CD4-positive, alpha-beta T cell (primary cell): ENCODE data around the gene FRYL. TPM values are rescaled to one million over a fixed set of nuclear protein-coding genes. Genes with fewer than 3 reads are reported as not detected.

Experiments
- ATAC-seq: fragments of 200-7000 bp; cut with Tn5 transposase; one replicate; pipeline ENCODE4 v1.10.0; 2022; ENCODE audit warnings: mild to moderate bottlenecking; ENCODE audit not compliant: poor library complexity
- CTCF ChIA-PET: fragments of 350-600 bp; sonication (Branson Sonifier 250); formaldehyde crosslinking; loops from one replicate; lab custom pipeline; 2021; ENCODE audit warnings: antibody characterized with exemption, inconsistent platforms; lab: Charles Lee
- POLR2A ChIA-PET: fragments of 350-600 bp; sonication (Branson Sonifier 250); formaldehyde crosslinking; loops from one replicate; lab custom pipeline; 2021; ENCODE audit warnings: antibody characterized with exemption, inconsistent platforms; lab: Charles Lee
- DNase-seq, 14 experiments: peaks; one replicate each; pipeline ENCODE4 v3.0.0-alpha.2; 2013 to 2020; ENCODE audit warnings: mixed read lengths in 2 of 14
- H3K27ac ChIP-seq, 2 donors: one replicate each; pipeline versions ENCODE4 v1.5.1 to v1.7.0; 2013; ENCODE audit warnings: low read length in 2 of 2, low read depth in 1 of 2, mild to moderate bottlenecking in 1 of 2
- H3K27me3 ChIP-seq, 2 experiments: 1 replicate in 1 of 2; 2 replicates in 1 of 2; pipeline versions ENCODE4 v1.6.1 to v1.7.0; 2013; ENCODE audit warnings: low read length in 2 of 2, control low read depth in 1 of 2, mild to moderate bottlenecking in 1 of 2, moderate library complexity in 1 of 2; ENCODE audit not compliant: insufficient read depth in 2 of 2, control insufficient read depth in 1 of 2
- H3K36me3 ChIP-seq: one replicate; pipeline ENCODE4 v1.6.1; 2013; ENCODE audit warnings: low read length, control low read depth; ENCODE audit not compliant: insufficient read depth
- H3K4me1 ChIP-seq: one replicate; pipeline ENCODE4 v1.6.1; 2013; ENCODE audit warnings: low read length, control low read depth; ENCODE audit not compliant: insufficient read depth
- H3K4me3 ChIP-seq: one replicate; pipeline ENCODE4 v1.5.1; 2013; ENCODE audit warnings: mild to moderate bottlenecking, low read length, moderate library complexity
- H3K9me3 ChIP-seq, 2 experiments: 1 replicate in 1 of 2; 2 replicates in 1 of 2; pipeline versions ENCODE4 v1.6.1 to v1.7.0; 2013; ENCODE audit warnings: low read length in 2 of 2, mild to moderate bottlenecking in 2 of 2, control low read depth in 1 of 2, moderate library complexity in 1 of 2; ENCODE audit not compliant: control insufficient read depth in 1 of 2, insufficient read depth in 1 of 2
- H3K27ac Mint-ChIP-seq: one replicate; pipeline ENCODE4 v1.8.0; 2020; ENCODE audit warnings: mixed read lengths
- H3K27me3 Mint-ChIP-seq: one replicate; pipeline ENCODE4 v1.8.0; 2021; ENCODE audit warnings: mixed read lengths
- H3K36me3 Mint-ChIP-seq: one replicate; pipeline ENCODE4 v1.8.0; 2021; ENCODE audit warnings: low read depth, mixed read lengths
- H3K4me1 Mint-ChIP-seq: one replicate; pipeline ENCODE4 v1.8.0; 2021; ENCODE audit warnings: low read depth, mixed read lengths
- H3K4me3 Mint-ChIP-seq: one replicate; pipeline ENCODE4 v1.8.0; 2020; ENCODE audit warnings: mild to moderate bottlenecking, mixed read lengths
- H3K9me3 Mint-ChIP-seq: one replicate; pipeline ENCODE4 v1.8.0; 2020; ENCODE audit warnings: mixed read lengths
- CTCF ChIP-seq: fragments of 200-600 bp; IDR thresholded peaks from one replicate; pipeline ENCODE4 v1.8.0; 2022; ENCODE audit warnings: antibody characterized with exemption, mild to moderate bottlenecking
- intact Hi-C, 2 experiments: fragments of 100-400 bp; cut with DNase I in 1 of 2; cut with micrococcal nuclease in 1 of 2; formaldehyde crosslinking; loops; one replicate each; pipeline versions ENCODE4 v1.15.1 to v1.9.0; 2023 to 2025; cut with DNase I, micrococcal nuclease
- total RNA-seq, 174 experiments: library from RNA in 2 of 174; stranded (reverse) in 2 of 174; gene quantifications; one replicate each; pipeline ENCODE4 v1.2.3 and lab custom pipeline; 2021 to 2026

FRYL gene
- total RNA-seq, 2 experiments from 2014 or later, result 86.1 to 87.7 TPM

- no peak overlapping the region for H3K4me3 ChIP-seq
- ChIA-PET POLR2A (no interaction called here), CTCF (interaction anchor here (0.7 kb wide), 1 partner anchor 533 kb away, joined by 4 read pairs; no protein-coding TSS in a partner anchor)
- TF ChIP-seq CTCF, result no peak
- no peaks in the 10 kb centered on the region for H3K36me3 ChIP-seq
- intact Hi-C loops, result loop anchor here in 1 of 2 experiments (5.0 kb wide), 1 partner anchor 1140 kb away; no protein-coding TSS in a partner anchor
- no peak for ATAC-seq
- no peaks in the 10 kb centered on the region for H3K4me1 Mint-ChIP-seq
- DNase-seq, result no peak
- H3K27ac ChIP-seq, result no peak overlapping the region
- H3K36me3 Mint-ChIP-seq, result no peaks in the 10 kb centered on the region
- no peak overlapping the region for H3K27ac Mint-ChIP-seq
- H3K4me1 ChIP-seq, result no peaks in the 10 kb centered on the region
- no peak overlapping the region for H3K4me3 Mint-ChIP-seq
- H3K27me3 Mint-ChIP-seq, result peaks cover 15% of the 10 kb centered on the region
- H3K9me3 Mint-ChIP-seq, result no peaks in the 10 kb centered on the region
- H3K9me3 ChIP-seq, result no peaks in the 10 kb centered on the region
- no peaks in the 10 kb centered on the region for H3K27me3 ChIP-seq
These were observed 307.3 kb downstream of the FRYL start for GRCh38 chr4:48472794-48473193.

- H3K4me1 ChIP-seq, result no peaks in the 10 kb centered on the region
- CTCF ChIA-PET, result no interaction called here
- no peak for ATAC-seq
These were observed 309.5 kb downstream of the FRYL start for GRCh38 chr4:48470570-48470969.

DNA sequence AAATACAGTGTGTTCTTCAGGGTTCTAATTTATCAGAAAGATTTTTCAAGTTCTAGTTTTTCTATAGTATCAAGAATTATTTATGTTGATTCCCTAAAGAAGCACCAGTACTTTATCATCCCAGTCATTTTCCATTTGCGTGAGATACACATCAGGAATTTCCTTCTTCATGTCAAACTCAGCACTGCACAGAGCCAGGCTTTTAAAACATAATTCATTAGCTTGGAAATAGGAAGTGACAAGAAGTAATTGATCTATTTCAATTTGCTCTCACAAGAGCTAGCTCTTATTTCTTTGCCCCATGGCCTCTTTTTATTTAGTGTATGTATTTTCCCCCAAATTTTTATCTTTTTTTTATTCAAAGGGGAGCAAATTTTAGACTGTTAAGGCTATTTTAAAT lies 309.9 kb downstream of the FRYL start:
- no peak for DNase-seq
- H3K4me1 Mint-ChIP-seq, result no peaks in the 10 kb centered on the region
- ChIA-PET CTCF (no interaction called here), POLR2A (no interaction called here)
- no peak for ATAC-seq
- H3K27me3 ChIP-seq, result no peaks in the 10 kb centered on the region
- H3K4me3 Mint-ChIP-seq, result no peak overlapping the region
- no peaks in the 10 kb centered on the region for H3K4me1 ChIP-seq
- H3K9me3 Mint-ChIP-seq, result no peaks in the 10 kb centered on the region
- H3K9me3 ChIP-seq, result no peaks in the 10 kb centered on the region
- no peak overlapping the region for H3K27ac ChIP-seq
- intact Hi-C loops, result loop anchor here in 1 of 2 experiments (5.0 kb wide), 1 partner anchor 1138 kb away; no protein-coding TSS in a partner anchor
- H3K4me3 ChIP-seq, result no peak overlapping the region
- no peaks in the 10 kb centered on the region for H3K36me3 Mint-ChIP-seq
- TF ChIP-seq CTCF, result no peak
- peaks cover 4% of the 10 kb centered on the region for H3K27me3 Mint-ChIP-seq
- H3K36me3 ChIP-seq, result no peaks in the 10 kb centered on the region
- H3K27ac Mint-ChIP-seq, result no peak overlapping the region

More at GRCh38 chr4:48470570-48470969, 309.5 kb downstream of the FRYL start:
- Mint-ChIP-seq H3K4me3 (no peak overlapping the region), H3K27ac (no peak overlapping the region), H3K4me1 (no peaks in the 10 kb centered on the region), H3K36me3 (no peaks in the 10 kb centered on the region), H3K9me3 (no peaks in the 10 kb centered on the region), H3K27me3 (peaks cover 7% of the 10 kb centered on the region)
- intact Hi-C loops, result loop anchor here in 1 of 2 experiments (5.0 kb wide), 1 partner anchor 1138 kb away; no protein-coding TSS in a partner anchor
- no peaks in the 10 kb centered on the region for H3K9me3 ChIP-seq
- no peak for DNase-seq
- H3K27me3 ChIP-seq, result no peaks in the 10 kb centered on the region
- no peak overlapping the region for H3K4me3 ChIP-seq
- no peaks in the 10 kb centered on the region for H3K36me3 ChIP-seq
- POLR2A ChIA-PET, result no interaction called here
- no peak for TF ChIP-seq CTCF
- H3K27ac ChIP-seq, result no peak overlapping the region
